UCSD-AML1 (cell line): ENCODE results near the gene CSN3.

Experiments
- DNase-seq: peaks from one replicate; lab custom pipeline; 2025; ENCODE audit not compliant: unreplicated experiment; lab: John Stamatoyannopoulos, UW

CSN3 gene

DNA sequence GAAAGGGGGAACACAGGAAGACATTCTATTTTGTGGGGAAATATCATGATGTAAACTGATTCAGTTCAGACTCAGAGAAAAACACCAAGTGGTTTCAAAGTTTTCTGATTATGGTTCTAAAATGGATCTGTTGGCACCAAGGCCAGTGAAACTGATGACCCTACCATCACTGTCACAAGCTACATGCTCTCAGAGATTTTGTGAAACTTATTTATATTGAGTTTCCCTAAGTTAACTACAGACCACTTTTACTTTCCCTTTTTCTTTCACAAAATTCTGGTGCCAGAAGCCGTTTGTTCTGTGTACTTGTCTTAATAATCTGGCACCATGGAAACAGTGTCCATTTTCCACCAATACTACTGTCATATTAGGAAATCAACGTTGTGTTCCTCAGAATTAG is 48.9 kb downstream of the CSN3 start:
- no peak for DNase-seq

DNA sequence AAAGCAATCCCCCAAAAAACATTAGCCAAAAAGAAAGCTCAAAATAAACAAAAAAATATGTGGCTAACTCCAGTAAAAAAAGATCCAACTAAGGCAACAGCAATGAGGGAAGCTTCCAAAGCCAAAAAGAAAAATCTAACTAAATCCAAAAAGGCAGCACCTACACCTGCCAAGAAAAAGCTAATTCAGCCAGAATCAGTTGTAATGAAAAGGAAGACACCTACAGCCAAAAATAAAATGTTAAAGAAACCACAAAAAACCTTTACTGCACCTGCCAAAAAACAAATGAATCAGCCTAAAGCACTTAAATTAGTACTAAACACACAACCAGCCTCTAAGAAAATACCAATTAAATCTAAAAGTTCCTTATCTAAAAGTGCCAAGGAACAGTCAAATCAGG is 55.2 kb downstream of the CSN3 start:
- no peak for DNase-seq

DNA sequence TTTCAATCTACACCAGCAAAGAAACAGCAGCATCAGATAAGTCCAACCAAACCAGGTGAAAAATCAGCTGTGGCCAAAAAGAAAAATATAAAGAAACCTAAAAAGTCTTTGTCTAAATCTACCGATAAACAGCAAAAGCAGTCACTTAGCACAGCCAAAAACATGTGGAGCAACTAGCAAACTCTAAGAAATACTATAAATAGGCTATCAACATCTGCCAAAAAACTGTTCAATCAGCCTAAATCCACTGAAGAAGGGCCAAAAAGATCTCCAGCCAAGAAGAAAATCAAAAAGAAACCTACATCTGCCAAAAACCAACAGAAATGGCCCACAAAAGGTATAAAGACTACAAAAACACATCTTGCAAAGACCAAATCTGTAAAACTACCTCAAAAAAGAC is 55.7 kb downstream of the CSN3 start:
- DNase-seq = no peak

DNA sequence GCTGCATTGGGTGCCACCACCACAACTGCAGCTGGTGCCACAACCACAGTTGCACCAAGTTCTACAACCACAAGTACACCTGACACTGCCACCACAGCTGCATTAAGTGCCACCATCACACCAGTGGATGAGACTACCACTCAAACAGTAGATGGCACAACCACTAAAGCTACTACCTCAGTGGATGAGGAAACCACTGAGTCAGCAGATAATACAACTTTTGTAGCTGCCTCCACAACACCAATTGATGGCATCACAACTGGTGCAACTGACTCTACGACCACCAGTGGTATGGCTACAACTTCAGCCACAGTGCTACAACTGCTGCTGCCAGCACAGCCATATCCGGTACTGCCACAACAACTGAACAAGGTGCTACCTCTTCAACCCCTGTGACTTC is 57.2 kb downstream of the CSN3 start:
- no peak for DNase-seq

- no peak for DNase-seq
Measured at GRCh38 chr4:70300215-70300614, 57.8 kb downstream of the CSN3 start.
